Stimulated activated CD4-positive, alpha-beta T cell treated with anti-CD3 and anti-CD28 coated beads, Interleukin-4, amount 100 ng/mL, for 4 hours (primary cell): ENCODE measurements around the gene ATN1.

ENCODE experiments used
- DNase-seq, 2 experiments: peaks; one replicate each; pipeline ENCODE4 v3.0.0-alpha.2; 2020

Gene ATN1

GRCh38 chr12:6959805-6960592, 32.2 kb downstream of the ATN1 start:
- no peak for DNase-seq

DNA sequence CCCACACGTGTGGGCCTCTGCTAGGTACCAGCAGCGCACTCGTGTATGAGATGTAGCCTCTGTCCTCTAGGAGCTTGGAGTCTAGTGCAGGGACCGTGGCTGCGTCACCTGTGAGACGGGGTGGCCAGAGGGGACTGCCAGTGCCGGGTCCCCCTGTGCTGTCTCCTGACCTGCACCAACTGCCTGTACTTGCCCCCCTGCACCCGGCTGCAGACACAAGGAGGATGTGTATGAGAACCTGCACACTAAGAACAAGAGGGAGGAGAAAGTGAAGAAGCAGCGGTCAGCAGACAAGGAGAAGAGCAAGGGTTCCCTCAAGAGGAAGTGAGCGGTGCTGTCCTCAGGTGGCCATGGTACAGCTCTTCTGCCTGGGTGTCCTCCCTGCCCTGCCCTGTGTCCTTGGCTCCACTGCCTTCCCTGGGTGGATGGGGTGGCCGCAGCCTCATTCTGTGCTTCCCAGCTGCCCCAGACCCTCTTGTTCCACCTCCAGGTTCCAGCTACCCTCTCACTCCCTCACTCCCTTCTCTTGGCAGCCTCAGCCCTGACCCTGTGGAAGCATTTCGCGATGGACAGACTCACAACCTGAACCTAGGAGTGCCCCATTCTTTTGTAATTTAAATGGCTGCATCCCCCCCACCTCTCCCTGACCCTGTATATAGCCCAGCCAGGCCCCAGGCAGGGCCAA, 33.0 kb downstream of the ATN1 start:
- DNase-seq = no peak

- DNase-seq = peak; percentile 94 to 99
Observed at GRCh38 chr12:6961278-6961694, 33.5 kb downstream of the ATN1 start.

GRCh38 chr12:6961695-6962284, 34.0 kb downstream of the ATN1 start:
- peak in 1 of 2 experiments; percentile 62 for DNase-seq

DNA sequence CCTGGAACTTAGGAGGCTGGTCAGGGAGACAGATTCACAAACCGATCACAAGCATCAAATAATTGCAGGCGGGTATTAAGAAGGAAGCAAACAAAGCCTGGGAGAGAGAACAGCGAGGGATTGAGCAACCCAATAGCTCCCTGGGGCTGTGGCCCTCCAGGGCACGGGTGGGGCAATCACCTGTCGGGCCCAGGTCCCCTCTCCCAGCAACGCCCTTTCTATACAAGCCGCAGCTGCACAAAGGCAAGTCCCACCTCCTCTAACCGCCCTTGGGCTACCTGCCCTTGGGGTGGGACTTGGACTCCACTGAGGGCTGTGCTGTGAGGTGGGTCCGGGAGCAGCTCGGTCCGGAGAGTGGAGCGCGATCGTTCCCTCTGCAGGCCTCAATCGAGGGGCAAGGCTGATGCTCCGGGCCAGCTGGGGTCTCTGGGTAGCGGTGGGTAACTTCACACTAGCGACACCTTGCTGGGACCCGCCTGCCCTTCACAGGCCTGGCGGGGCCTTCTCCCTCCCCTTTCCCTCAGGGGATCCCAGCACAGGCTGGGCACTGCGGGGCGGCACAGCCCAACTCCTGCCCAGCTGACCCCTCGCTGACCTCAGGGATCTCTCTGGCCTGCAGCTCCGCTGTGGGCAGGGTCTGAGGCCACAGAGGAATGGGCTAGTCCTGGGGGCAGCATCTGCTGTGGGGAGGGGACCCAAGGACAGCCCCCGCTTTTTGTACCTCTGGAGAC, 34.7 kb downstream of the ATN1 start:
- DNase-seq = peak in 1 of 2 experiments; percentile 24

DNA sequence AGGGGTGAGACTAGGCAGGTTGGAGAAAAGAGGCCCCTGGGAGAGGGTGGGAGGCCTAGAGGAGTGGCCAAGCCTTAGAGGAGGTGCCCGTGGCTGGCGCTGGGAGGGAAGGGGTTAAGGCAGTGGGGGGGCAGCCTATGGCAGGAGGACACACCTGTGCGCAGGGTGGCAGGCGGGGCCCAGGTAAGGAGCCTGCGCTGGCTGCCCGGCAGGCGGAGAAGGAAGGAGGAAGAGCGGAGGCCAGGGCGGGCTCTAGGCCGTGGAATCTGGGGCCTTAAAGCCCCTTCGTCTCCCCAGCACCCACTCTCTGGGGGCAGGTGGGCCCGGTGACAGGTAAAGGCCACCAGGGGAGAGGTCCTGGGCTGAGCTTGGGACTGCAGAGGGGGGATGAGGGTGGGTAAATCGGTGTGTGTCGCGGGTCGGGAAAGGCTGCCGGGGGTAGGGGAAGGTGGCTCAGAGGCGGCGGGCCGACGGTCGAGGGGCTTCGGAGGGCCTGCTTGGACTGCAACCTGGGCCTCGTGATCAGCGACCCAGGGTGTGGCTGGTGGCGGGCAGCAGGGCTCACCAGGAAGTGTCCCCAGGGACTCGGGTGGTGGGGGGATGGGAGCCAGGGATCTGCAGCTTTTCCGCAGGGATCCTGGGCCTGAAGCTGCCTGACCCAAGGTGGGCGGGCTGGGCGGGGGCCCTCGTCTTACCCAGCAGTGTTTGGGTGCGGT, 35.4 kb downstream of the ATN1 start:
- DNase-seq = no peak

DNA sequence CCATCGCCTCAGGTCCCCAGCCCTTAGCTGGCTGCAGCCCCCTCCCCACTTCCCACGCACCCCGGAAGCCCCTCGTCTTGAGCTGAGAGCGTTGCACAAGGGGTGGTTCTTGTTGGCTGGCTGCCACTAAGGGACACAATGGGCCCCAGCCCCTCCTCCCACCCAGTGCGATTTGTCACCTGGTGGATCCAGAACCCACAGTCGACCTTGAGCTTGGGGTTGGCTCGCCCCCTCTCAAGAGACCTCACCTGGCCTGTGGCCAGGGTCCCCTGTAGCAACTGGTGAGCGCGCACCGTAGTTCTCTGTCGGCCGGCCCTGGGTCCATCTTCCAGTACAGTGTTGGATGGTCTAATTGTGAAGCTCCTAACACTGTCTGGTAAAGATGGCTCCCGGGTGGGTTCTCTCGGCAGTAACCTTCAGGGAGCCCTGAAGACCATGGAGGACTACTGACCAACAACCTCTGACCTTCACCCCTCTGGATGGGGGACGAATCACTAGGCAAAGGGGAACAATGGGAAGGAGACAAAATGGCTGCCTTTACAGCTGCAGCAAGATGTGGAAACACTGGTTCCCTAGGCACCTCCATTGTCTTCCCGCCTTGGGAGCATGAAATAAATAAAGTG, 36.1 kb downstream of the ATN1 start:
- DNase-seq = no peak

- DNase-seq = no peak
Observed at GRCh38 chr12:6964605-6965025, 36.9 kb downstream of the ATN1 start.

DNA sequence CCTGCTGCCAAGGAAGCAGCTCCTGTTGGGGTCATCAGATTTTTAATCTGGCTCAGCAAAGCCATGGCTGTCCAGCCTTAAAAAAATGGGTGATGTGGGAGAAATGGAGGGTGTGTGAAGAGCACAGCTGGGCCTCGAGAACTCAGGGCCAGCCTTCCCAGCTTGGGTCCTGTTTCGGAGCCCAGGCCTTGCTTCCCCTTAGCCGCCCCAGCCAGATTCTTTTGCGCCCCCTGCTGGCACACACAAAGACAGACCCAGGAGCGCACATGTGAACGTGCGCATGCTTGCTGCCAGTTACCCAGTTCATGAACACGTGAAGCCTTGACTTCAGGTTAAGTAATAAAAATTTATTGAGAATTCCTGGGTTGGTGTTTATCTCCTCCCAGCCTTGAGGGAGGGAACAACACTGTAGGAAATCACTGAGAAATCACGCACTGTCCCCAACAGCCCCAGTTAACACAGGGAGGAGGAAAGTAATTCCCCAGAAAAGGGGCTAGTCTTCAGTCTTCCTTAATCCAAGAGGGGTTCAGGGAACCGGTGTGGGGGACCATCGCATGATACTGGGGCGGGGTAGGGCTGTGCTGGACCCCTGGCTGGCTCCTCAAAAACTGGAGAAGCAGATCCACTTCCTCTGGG, 37.4 kb downstream of the ATN1 start:
- DNase-seq = peak; percentile 86 to 88

DNA sequence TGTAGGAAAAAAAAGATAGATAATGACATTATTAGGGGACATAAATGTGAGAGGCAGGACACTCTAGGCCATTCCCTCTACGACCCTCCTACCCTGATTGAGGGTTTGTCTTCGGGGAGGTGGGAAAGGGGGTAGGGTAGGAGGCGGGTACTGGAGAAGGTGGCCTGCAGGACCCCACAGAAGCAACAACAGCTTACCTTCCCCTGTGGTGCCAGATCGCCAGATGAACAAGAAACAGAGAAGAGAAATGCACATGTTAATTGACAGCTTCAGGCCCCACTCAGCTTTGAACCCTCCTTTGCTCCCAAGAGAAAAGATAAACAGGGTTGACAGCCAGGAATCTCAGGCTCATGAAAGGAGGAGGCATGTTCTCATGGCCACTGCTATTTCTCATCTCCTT, 38.0 kb downstream of the ATN1 start:
- no peak for DNase-seq

DNA sequence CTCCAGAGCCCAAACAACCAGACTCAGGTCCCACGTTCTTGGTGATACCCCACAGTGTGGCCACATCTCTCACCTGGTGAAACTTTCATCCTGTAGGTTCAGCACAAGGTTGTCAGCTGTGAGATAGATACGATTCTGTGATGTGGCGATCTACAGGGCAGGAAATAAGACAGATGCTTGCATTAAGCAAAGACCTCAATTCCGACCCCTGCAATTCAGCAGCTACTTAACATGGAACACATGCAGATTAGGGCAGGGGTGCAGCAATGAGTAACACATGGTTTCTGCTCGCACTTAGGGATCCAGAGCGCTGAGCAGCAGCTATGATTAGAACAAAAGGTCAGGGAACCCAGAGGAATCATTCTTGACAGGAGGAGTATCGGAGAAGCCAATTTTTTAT, 38.6 kb downstream of the ATN1 start:
- no peak for DNase-seq

- DNase-seq = no peak
Observed at GRCh38 chr12:6967651-6968100, 39.9 kb downstream of the ATN1 start.

GRCh38 chr12:6968426-6968825, 40.7 kb downstream of the ATN1 start:
- DNase-seq = no peak

DNA sequence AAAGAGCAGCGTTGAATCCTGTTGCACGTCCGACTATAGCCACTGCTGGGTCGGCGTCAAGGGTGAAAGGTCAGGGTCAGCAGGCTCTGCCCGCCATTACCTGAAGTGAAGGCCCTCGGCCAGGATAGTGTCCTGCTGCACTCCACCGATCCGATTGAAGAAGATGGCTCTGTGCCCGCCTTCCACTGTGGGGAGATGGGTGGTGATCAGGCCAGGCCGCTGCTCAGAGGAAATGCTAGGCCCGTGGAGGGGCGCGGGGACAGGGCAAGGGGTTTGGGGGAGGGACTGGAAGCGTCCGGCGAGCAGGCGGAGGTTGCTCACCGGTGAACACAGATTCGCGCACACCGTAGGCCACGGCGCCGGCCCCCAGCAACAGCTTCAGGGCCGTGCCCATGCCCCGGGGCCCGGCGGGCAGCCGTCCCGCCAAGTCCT, 42.4 kb downstream of the ATN1 start:
- DNase-seq = no peak

DNA sequence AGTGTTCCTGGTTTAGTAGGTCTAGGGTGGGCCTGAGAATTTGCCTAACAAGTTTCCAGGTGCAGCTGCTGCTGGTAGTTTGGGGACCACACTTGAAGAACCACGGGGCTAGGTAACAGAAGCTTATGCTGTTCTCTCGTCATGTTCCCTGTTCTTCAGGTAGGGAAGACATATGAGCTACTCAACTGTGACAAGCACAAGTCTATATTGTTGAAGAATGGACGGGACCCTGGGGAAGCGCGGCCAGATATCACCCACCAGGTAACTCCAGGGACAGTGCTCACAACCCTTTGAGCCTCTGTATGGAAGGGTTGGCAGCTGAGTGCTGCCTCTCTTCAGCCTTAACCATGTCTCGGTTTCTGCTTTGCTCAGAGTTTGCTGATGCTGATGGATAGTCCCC, 46.4 kb downstream of the ATN1 start:
- DNase-seq = no peak

DNA sequence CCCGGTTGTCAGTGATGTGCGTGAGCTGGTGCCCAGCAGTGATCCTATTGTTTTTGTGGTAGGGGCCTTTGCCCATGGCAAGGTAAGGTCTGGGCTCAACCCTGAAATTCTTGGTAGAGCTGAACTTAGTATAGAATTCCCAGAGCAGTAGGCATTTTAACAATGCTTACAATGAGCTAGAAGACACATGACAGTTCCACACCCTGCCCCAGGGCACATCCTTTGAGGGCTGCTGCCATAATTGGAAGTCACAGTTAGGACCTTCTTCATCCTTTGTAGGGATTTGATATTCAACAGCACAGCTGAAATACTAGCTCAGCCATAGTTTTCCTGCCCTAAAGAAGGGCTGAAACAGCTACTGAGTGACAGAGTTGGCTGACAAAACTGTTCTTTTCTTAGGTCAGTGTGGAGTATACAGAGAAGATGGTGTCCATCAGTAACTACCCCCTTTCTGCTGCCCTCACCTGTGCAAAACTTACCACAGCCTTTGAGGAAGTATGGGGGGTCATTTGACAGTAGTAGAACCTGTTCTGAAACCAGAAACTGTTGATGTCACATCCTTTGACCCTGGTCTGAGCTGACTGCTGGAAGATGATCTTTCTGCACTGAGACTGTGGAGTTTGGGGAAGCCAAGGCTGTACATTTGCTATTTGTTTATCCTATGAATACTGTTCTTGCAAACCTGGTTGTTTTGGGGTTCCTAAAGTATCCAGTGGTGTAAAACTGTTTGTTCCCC, 47.7 kb downstream of the ATN1 start:
- DNase-seq = no peak

GRCh38 chr12:6977653-6978052, 49.9 kb downstream of the ATN1 start:
- no peak for DNase-seq

GRCh38 chr12:6978188-6978587, 50.4 kb downstream of the ATN1 start:
- DNase-seq = no peak

DNA sequence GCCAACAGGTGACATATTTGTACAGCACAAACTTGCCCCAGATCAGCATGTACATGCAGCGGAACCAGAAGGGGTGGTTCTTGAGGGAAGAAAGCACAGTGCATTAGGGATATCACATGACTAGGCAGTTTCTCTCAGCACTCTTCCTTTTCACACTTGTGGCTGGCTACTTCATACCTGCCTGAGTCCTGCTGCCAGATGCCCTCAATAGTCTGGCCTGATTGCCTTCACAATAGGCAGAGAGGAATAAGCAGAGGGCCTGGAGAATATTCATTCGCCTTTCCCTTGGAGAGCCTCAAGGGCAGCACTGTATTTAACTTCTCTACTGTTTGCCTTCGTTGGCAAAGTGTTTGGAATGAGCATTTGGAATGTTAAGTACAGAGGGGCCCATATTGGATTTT, 50.9 kb downstream of the ATN1 start:
- DNase-seq = no peak

- no peak for DNase-seq
Observed at GRCh38 chr12:6979021-6979420, 51.3 kb downstream of the ATN1 start.

GRCh38 chr12:6979453-6979852, 51.7 kb downstream of the ATN1 start:
- no peak for DNase-seq
